Islet of Langerhans (tissue), 1 donor: ENCODE data around the gene CCPG1.
"Not testable (repeated sequence)": the region's sequence is repeated elsewhere in the genome, so short reads cannot be mapped to it uniquely, and the experiment has no call there.

Experiments
- FAIRE-seq: peaks from one replicate; lab custom pipeline; 2011; peaks lifted over from hg19 to GRCh38; lab: Jason Lieb, UNC

Gene CCPG1

GRCh38 chr15:55408012-55408928 lies at the start of gene CCPG1, which contains the start of gene PIERCE2:
Gene CCPG1, minus strand, starts transcription at chr15:55408359. Its CDS starts 18,935 bp downstream, at chr15:55389424.
Gene PIERCE2, plus strand, starts transcription at chr15:55408495. Its CDS starts 274 bp downstream, at chr15:55408769.
- FAIRE-seq: peak; percentile 30

- FAIRE-seq: no peak
Measured at GRCh38 chr15:55457401-55458022, 49.4 kb upstream of the CCPG1 start.

GRCh38 chr15:55447030-55447394 lies 38.9 kb upstream of the CCPG1 start:
- FAIRE-seq: not testable (repeated sequence)

- FAIRE-seq: not testable (repeated sequence)
Measured at GRCh38 chr15:55446379-55447029, 38.3 kb upstream of the CCPG1 start.

GRCh38 chr15:55445936-55446335 lies 37.8 kb upstream of the CCPG1 start:
- not testable (repeated sequence) for FAIRE-seq

GRCh38 chr15:55443141-55443540 lies 35.0 kb upstream of the CCPG1 start:
- not testable (repeated sequence) for FAIRE-seq

GRCh38 chr15:55434989-55435825 lies 27.0 kb upstream of the CCPG1 start:
- FAIRE-seq: peak; percentile 87

GRCh38 chr15:55422089-55422488 lies 13.9 kb upstream of the CCPG1 start:
- FAIRE-seq: no peak

- FAIRE-seq: no peak
Measured at GRCh38 chr15:55420171-55420866, 12.2 kb upstream of the CCPG1 start.

- not testable (repeated sequence) for FAIRE-seq
Measured at GRCh38 chr15:55417678-55418077, 9.5 kb upstream of the CCPG1 start.

- not testable (repeated sequence) for FAIRE-seq
Measured at GRCh38 chr15:55408976-55409375, 817 bp upstream of the CCPG1 start.

- no peak for FAIRE-seq
Measured at GRCh38 chr15:55407498-55408011, 604 bp downstream of the CCPG1 start.

GRCh38 chr15:55403531-55403930 lies 4.6 kb downstream of the CCPG1 start:
- no peak for FAIRE-seq

GRCh38 chr15:55402707-55403106 lies 5.5 kb downstream of the CCPG1 start:
- no peak for FAIRE-seq

GRCh38 chr15:55401786-55402246 lies 6.3 kb downstream of the CCPG1 start:
- FAIRE-seq: no peak

- not testable (repeated sequence) for FAIRE-seq
Measured at GRCh38 chr15:55400050-55400449, 8.1 kb downstream of the CCPG1 start.

- FAIRE-seq: no peak
Measured at GRCh38 chr15:55398243-55398642, 9.9 kb downstream of the CCPG1 start.

- no peak for FAIRE-seq
Measured at GRCh38 chr15:55394694-55395093, 13.5 kb downstream of the CCPG1 start.

GRCh38 chr15:55389264-55389607 lies 18.9 kb downstream of the CCPG1 start:
- FAIRE-seq: no peak

- FAIRE-seq: no peak
Measured at GRCh38 chr15:55387027-55387426, 21.1 kb downstream of the CCPG1 start.

- no peak for FAIRE-seq
Measured at GRCh38 chr15:55383687-55384086, 24.5 kb downstream of the CCPG1 start.
